HEK293 (cell line): Measurements from ENCODE around the gene BICRA.
"Not testable (repeated sequence)": the region's sequence is repeated elsewhere in the genome, so short reads cannot be mapped to it uniquely, and the experiment has no call there.

ENCODE experiments used
- CTCF ChIA-PET: fragments of 350-600 bp; formaldehyde crosslinking; extraction: SDS; loops from one replicate; lab custom pipeline; 2021; ENCODE audit warnings: antibody characterized with exemption; lab: Yijun Ruan, JAX
- POLR2A ChIA-PET: fragments of 300-600 bp; formaldehyde crosslinking; extraction: SDS; loops from one replicate; lab custom pipeline; 2020; ENCODE audit warnings: antibody characterized with exemption, inconsistent platforms; lab: Yijun Ruan, JAX
- H3K27ac ChIP-seq: fragments of 200-500 bp; sonication (Bioruptor generic); 2 replicates; pipeline ENCODE4 v1.5.1; 2014; ENCODE audit warnings: low read depth, low read length, control low read depth, inconsistent platforms; ENCODE audit errors: extremely low read depth
- H3K36me3 ChIP-seq, 2 experiments: fragments of 200-500 bp in 1 of 2; sonication (Bioruptor generic) in 1 of 2; 1 replicate in 1 of 2; 2 replicates in 1 of 2; pipeline ENCODE4 v1.5.1; 2014 to 2017; ENCODE audit warnings: inconsistent platforms in 2 of 2, low read length in 2 of 2; ENCODE audit not compliant: control insufficient read depth in 2 of 2, insufficient read depth in 1 of 2
- H3K4me1 ChIP-seq: fragments of 200-500 bp; sonication (Bioruptor generic); 2 replicates; pipeline ENCODE4 v1.5.1; 2014; ENCODE audit warnings: mild to moderate bottlenecking, low read length, inconsistent platforms; ENCODE audit not compliant: control insufficient read depth, insufficient read depth
- H3K4me3 ChIP-seq: 2 replicates; pipeline ENCODE4 v1.5.1; 2011; ENCODE audit warnings: low read depth, mild to moderate bottlenecking, control low read depth, low read length, moderate library complexity
- H3K9me3 ChIP-seq: fragments of 200-500 bp; sonication (Bioruptor generic); 2 replicates; pipeline ENCODE4 v1.5.1; 2014; ENCODE audit warnings: low read depth, low read length, inconsistent platforms; ENCODE audit not compliant: control insufficient read depth, insufficient read depth
- ATF2 ChIP-seq: fragments of 450-650 bp; formaldehyde crosslinking; IDR thresholded peaks from 2 replicates; pipeline ENCODE4 v1.5.1; 2016; ENCODE audit warnings: missing biosample characterization, missing genetic modification characterization, low read depth
- GFI1B ChIP-seq: fragments of 450-650 bp; formaldehyde crosslinking; IDR thresholded peaks from 2 replicates; pipeline ENCODE4 v1.5.1; 2016; ENCODE audit warnings: missing biosample characterization, missing genetic modification characterization
- KLF1 ChIP-seq: fragments of 450-650 bp; formaldehyde crosslinking; IDR thresholded peaks from 2 replicates; pipeline ENCODE4 v1.5.1; 2016; ENCODE audit warnings: missing biosample characterization, missing genetic modification characterization
- KLF8 ChIP-seq: fragments of 450-650 bp; formaldehyde crosslinking; IDR thresholded peaks from 2 replicates; pipeline ENCODE4 v1.5.1; 2016; ENCODE audit warnings: missing biosample characterization, missing genetic modification characterization
- SCRT1 ChIP-seq: fragments of 450-650 bp; formaldehyde crosslinking; IDR thresholded peaks from 2 replicates; pipeline ENCODE4 v1.5.1; 2016; ENCODE audit warnings: missing biosample characterization, missing genetic modification characterization, borderline replicate concordance
- SCRT2 ChIP-seq: fragments of 450-650 bp; formaldehyde crosslinking; IDR thresholded peaks from 2 replicates; pipeline ENCODE4 v1.5.1; 2016; ENCODE audit warnings: missing biosample characterization, missing genetic modification characterization
- SETDB1 ChIP-seq: IDR thresholded peaks from one replicate; pipeline ENCODE4 v1.6.1; 2017; ENCODE audit warnings: mild to moderate bottlenecking, low read length, moderate library complexity, mixed read lengths; ENCODE audit not compliant: insufficient read length
- TRIM28 ChIP-seq: IDR thresholded peaks from 2 replicates; pipeline ENCODE4 v1.6.1; 2011; ENCODE audit warnings: low read length, control low read depth, borderline replicate concordance
- ZBTB1 ChIP-seq: fragments of 450-650 bp; formaldehyde crosslinking; IDR thresholded peaks from 2 replicates; pipeline ENCODE4 v1.5.1; 2016; ENCODE audit warnings: missing biosample characterization, missing genetic modification characterization
- ZBTB11 ChIP-seq: fragments of 450-650 bp; formaldehyde crosslinking; conservative IDR thresholded peaks from 2 replicates; pipeline ENCODE4 v1.5.1; 2016; ENCODE audit warnings: low read depth, missing biosample characterization, missing genetic modification characterization
- ZBTB21 ChIP-seq: fragments of 450-650 bp; formaldehyde crosslinking; IDR thresholded peaks from 2 replicates; pipeline ENCODE4 v1.5.1; 2017; ENCODE audit warnings: missing biosample characterization, missing genetic modification characterization
- ZNF138 ChIP-seq: fragments of 450-650 bp; formaldehyde crosslinking; IDR thresholded peaks from 2 replicates; pipeline ENCODE4 v1.5.1; 2016; ENCODE audit warnings: missing biosample characterization, missing genetic modification characterization, borderline replicate concordance
- ZNF16 ChIP-seq: fragments of 450-650 bp; formaldehyde crosslinking; IDR thresholded peaks from 2 replicates; pipeline ENCODE4 v1.5.1; 2016; ENCODE audit warnings: low read depth, missing biosample characterization, missing genetic modification characterization
- ZNF19 ChIP-seq: fragments of 450-650 bp; formaldehyde crosslinking; IDR thresholded peaks from 2 replicates; pipeline ENCODE4; 2016; ENCODE audit warnings: missing biosample characterization, missing genetic modification characterization, low read depth
- ZNF202 ChIP-seq: fragments of 450-650 bp; formaldehyde crosslinking; IDR thresholded peaks from 2 replicates; pipeline ENCODE4 v1.5.1; 2016; ENCODE audit warnings: missing biosample characterization, missing genetic modification characterization, borderline replicate concordance
- ZNF266 ChIP-seq: fragments of 450-650 bp; formaldehyde crosslinking; IDR thresholded peaks from 2 replicates; pipeline ENCODE4 v1.5.1; 2016; ENCODE audit warnings: missing biosample characterization, missing genetic modification characterization, low read depth
- ZNF394 ChIP-seq: fragments of 450-650 bp; formaldehyde crosslinking; IDR thresholded peaks from 2 replicates; pipeline ENCODE4 v1.5.1; 2016; ENCODE audit warnings: missing biosample characterization, missing genetic modification characterization, mild to moderate bottlenecking, moderate library complexity, borderline replicate concordance
- ZNF404 ChIP-seq: fragments of 450-650 bp; formaldehyde crosslinking; IDR thresholded peaks from 2 replicates; pipeline ENCODE4 v1.5.1; 2017; ENCODE audit warnings: missing biosample characterization, missing genetic modification characterization
- ZNF426 ChIP-seq: fragments of 450-650 bp; formaldehyde crosslinking; IDR thresholded peaks from 2 replicates; pipeline ENCODE4 v1.5.1; 2017; ENCODE audit warnings: missing biosample characterization, missing genetic modification characterization, mild to moderate bottlenecking, inconsistent platforms, moderate library complexity
- ZNF530 ChIP-seq: fragments of 450-650 bp; formaldehyde crosslinking; IDR thresholded peaks from 2 replicates; pipeline ENCODE4 v1.5.1; 2016; ENCODE audit warnings: low read depth, missing biosample characterization, missing genetic modification characterization
- ZNF555 ChIP-seq: fragments of 450-650 bp; formaldehyde crosslinking; conservative IDR thresholded peaks from 2 replicates; pipeline ENCODE4 v1.5.1; 2017; ENCODE audit warnings: missing biosample characterization, mild to moderate bottlenecking, missing genetic modification characterization, inconsistent platforms
- ZNF558 ChIP-seq: fragments of 450-650 bp; formaldehyde crosslinking; IDR thresholded peaks from 2 replicates; pipeline ENCODE4 v1.5.1; 2016; ENCODE audit warnings: missing biosample characterization, missing genetic modification characterization
- ZNF560 ChIP-seq: fragments of 450-650 bp; formaldehyde crosslinking; IDR thresholded peaks from 2 replicates; pipeline ENCODE4 v1.5.1; 2017; ENCODE audit warnings: missing biosample characterization, missing genetic modification characterization, borderline replicate concordance
- ZNF629 ChIP-seq: fragments of 450-650 bp; formaldehyde crosslinking; IDR thresholded peaks from 2 replicates; pipeline ENCODE4 v1.5.1; 2017; ENCODE audit warnings: missing biosample characterization, missing genetic modification characterization
- ZNF76 ChIP-seq: fragments of 450-650 bp; formaldehyde crosslinking; IDR thresholded peaks from 2 replicates; pipeline ENCODE4; 2016; ENCODE audit warnings: low read depth, missing biosample characterization, missing genetic modification characterization, borderline replicate concordance
- ZXDB ChIP-seq: fragments of 450-650 bp; formaldehyde crosslinking; IDR thresholded peaks from 2 replicates; pipeline ENCODE4 v1.5.1; 2016; ENCODE audit warnings: missing biosample characterization, missing genetic modification characterization

The BICRA gene

GRCh38 chr19:47714339-47714738 is 105.4 kb downstream of the BICRA start:
- ChIA-PET POLR2A (interaction anchor here (1.1 kb wide), 1 partner anchor 41 kb away, joined by 3 read pairs; no protein-coding TSS in a partner anchor), CTCF (interaction anchor here (0.6 to 5.1 kb wide), 6 partner anchors 15 to 268 kb away, joined by 3 to 73 read pairs (median 8); partner anchors contain the start of gene NOP53)
- peaks cover 6% of the 10 kb centered on the region; the same call in 1 of the 2 replicates for H3K4me1 ChIP-seq
- no peak overlapping the region for H3K4me3 ChIP-seq
- no peaks in the 10 kb centered on the region for H3K36me3 ChIP-seq
- TF ChIP-seq KLF1 (tag by site-specific recombination) (no peak), SCRT2 (tag by site-specific recombination) (peak; percentile 51), ATF2 (tag by site-specific recombination) (no peak), ZBTB11 (tag by site-specific recombination) (no peak), SETDB1 (peak; percentile 86), TRIM28 (peak; percentile 58; the same call in 1 of the 2 replicates), ZNF76 (tag by site-specific recombination) (no peak), SCRT1 (peak; percentile 62; the same call in 1 of the 2 replicates), KLF8 (tag by site-specific recombination) (peak; percentile 42; the same call in 1 of the 2 replicates), ZNF16 (no peak)
- no peak overlapping the region for H3K27ac ChIP-seq
- H3K9me3 ChIP-seq = no peaks in the 10 kb centered on the region; the same call in 1 of the 2 replicates

GRCh38 chr19:47714855-47715254 is 105.9 kb downstream of the BICRA start:
- H3K27ac ChIP-seq, H3K4me3 ChIP-seq, H3K9me3 ChIP-seq, H3K36me3 ChIP-seq, H3K4me1 ChIP-seq: not testable (repeated sequence)
- ChIA-PET CTCF (interaction anchor here (0.6 to 2.3 kb wide), 8 partner anchors 8 to 269 kb away, joined by 3 to 13 read pairs (median 3); no protein-coding TSS in a partner anchor), POLR2A (interaction anchor here (1.1 kb wide), 1 partner anchor 40 kb away, joined by 3 read pairs; no protein-coding TSS in a partner anchor)
- 0 out of 2 replicates have a peak, but pooled peaks have one; percentile 17 for TF ChIP-seq ZNF530 (tag by site-specific recombination)
- peak; percentile 44; the same call in 1 of the 2 replicates for TF ChIP-seq ZNF404
- TF ChIP-seq ZNF19 (tag by site-specific recombination) = peak; percentile 78; the same call in 1 of the 2 replicates
- peak; percentile 86; the same call in 1 of the 2 replicates for TF ChIP-seq ZNF394 (tag by site-specific recombination)
- peak; percentile 45; the same call in 1 of the 2 replicates for TF ChIP-seq ZBTB21 (tag by site-specific recombination)
- TF ChIP-seq ZXDB (tag by site-specific recombination) = peak; percentile 48; the same call in 1 of the 2 replicates
- 0 out of 2 replicates have a peak, but pooled peaks have one; percentile 43 for TF ChIP-seq ZBTB1 (tag by site-specific recombination)
- 0 out of 2 replicates have a peak, but pooled peaks have one; percentile 53 for TF ChIP-seq ZNF202 (tag by site-specific recombination)
- TF ChIP-seq ZNF266 (tag by site-specific recombination) = peak; percentile 73
- TF ChIP-seq GFI1B (tag by site-specific recombination) = 0 out of 2 replicates have a peak, but pooled peaks have one; percentile 43
- TF ChIP-seq ZNF138 (tag by site-specific recombination) = 0 out of 2 replicates have a peak, but pooled peaks have one; percentile 43
- peak; percentile 84 for TF ChIP-seq ZNF560
- peak; percentile 85 for TF ChIP-seq ZNF555 (tag by site-specific recombination)
- TF ChIP-seq ZNF426 = peak; percentile 78
- 0 out of 2 replicates have a peak, but pooled peaks have one; percentile 20 for TF ChIP-seq ZNF629 (tag by site-specific recombination)
- TF ChIP-seq ZNF558 = 0 out of 2 replicates have a peak, but pooled peaks have one; percentile 56
